Measurements from ENCODE around the gene CSTF3.

DNA sequence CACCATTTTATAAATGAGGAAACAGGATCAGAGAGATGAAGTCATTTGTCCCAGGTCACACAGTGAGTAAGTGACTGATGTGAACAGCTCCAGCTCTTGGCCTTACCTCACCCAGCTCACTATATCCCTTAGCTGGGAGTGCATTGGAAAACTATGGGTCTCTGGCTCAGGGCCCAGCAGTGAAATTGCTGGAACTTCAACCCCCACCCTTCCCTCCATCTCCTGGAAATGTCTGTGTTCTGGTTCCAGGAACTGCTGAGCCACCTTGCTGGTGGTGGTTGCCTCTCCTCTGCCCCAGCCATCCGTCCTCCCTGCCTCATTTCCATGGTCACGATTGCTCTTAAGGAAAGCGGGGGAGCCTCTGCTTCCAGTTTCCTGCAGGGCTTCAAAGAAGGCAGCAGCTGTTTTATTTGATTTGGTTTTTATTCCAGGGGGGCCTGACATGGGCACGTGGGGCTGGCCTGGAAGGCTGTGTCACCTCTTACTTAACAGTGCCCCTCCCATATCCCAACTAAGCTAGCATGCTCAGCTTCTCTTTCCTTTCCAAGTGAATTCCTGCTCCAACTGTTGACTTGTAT, 46.2 kb upstream of the CSTF3 start:
- no peak for TF ChIP-seq POLR2A (IDR thresholded peaks at IDR 0.05)
- TF ChIP-seq, protein P1, sequence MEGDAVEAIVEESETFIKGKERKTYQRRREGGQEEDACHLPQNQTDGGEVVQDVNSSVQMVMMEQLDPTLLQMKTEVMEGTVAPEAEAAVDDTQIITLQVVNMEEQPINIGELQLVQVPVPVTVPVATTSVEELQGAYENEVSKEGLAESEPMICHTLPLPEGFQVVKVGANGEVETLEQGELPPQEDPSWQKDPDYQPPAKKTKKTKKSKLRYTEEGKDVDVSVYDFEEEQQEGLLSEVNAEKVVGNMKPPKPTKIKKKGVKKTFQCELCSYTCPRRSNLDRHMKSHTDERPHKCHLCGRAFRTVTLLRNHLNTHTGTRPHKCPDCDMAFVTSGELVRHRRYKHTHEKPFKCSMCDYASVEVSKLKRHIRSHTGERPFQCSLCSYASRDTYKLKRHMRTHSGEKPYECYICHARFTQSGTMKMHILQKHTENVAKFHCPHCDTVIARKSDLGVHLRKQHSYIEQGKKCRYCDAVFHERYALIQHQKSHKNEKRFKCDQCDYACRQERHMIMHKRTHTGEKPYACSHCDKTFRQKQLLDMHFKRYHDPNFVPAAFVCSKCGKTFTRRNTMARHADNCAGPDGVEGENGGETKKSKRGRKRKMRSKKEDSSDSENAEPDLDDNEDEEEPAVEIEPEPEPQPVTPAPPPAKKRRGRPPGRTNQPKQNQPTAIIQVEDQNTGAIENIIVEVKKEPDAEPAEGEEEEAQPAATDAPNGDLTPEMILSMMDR (IDR thresholded peaks at IDR 0.05): no peak

Data from body of pancreas (tissue), 4 donors.